ENCODE measurements around the gene AARSD1.
A peak's percentile ranks its signal among the peaks of the same experiment; 100 is the strongest.
"Not testable (repeated sequence)": the region's sequence is repeated elsewhere in the genome, so short reads cannot be mapped to it uniquely, and the experiment has no call there.

Gene AARSD1

DNA sequence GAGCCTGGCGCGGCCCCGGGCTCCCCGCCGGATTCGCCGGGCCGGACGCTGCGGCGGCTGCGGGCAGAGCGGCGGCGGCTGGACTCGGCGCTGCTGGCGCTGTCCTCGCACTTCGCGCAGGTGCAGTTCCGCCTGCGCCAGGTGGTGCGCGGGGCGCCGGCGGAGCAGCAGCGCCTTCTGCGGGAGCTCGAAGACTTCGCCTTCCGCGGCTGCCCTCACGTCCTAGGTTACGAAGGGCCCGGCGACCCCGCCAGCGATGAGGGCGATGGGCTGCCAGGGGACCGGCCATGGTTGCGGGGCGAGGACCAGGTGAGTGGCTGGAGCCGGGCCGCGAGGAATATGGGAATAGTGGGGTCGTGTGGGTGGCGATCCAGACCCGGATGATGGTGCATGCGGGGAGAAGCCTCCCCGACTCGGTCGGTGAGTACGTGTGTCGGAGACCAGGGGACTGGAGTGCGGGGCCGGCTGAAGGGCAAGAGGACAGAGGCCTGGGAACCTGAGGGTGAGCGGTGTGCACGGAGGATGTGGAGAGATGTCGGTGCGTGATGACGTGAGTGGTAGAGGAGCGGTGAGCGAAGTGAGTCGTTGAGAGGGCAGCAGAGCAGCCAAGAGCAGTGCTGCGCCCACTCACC, 16.6 kb upstream of the AARSD1 start:
- peak; percentile 70 for DNase-seq (ENCODE audit: low spot score)

DNA sequence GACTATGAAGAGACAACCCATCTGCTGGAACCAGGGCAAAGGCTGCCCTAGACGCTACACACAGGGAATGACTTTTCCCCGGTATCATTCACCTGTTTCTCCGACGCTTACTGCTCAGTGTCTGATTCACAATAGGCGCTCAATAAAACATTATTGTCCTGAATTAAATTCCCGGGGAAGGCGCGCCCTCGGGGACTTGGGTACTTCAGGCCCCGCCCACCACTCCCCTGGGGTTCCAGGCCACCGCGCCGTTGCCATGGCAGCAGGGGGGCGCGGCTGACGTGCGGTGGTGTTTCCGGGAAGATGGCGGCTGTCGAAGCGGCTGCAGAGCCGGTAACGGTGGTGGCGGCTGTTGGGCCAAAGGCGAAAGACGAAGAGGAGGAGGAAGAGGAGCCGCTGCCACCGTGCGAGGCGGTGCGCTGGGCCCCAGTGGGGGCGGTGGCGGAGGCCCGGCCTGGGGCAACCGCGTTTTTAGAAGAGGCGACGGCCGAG, 16.1 kb upstream of the AARSD1 start, which contains the start of gene RUNDC1:
TSS of gene RUNDC1 (plus strand) at position 292 of the 492 bp plus-strand sequence. CDS start at position 304, 12 bp downstream.
- peak; percentile 95 for DNase-seq (ENCODE audit: low spot score)

DNA sequence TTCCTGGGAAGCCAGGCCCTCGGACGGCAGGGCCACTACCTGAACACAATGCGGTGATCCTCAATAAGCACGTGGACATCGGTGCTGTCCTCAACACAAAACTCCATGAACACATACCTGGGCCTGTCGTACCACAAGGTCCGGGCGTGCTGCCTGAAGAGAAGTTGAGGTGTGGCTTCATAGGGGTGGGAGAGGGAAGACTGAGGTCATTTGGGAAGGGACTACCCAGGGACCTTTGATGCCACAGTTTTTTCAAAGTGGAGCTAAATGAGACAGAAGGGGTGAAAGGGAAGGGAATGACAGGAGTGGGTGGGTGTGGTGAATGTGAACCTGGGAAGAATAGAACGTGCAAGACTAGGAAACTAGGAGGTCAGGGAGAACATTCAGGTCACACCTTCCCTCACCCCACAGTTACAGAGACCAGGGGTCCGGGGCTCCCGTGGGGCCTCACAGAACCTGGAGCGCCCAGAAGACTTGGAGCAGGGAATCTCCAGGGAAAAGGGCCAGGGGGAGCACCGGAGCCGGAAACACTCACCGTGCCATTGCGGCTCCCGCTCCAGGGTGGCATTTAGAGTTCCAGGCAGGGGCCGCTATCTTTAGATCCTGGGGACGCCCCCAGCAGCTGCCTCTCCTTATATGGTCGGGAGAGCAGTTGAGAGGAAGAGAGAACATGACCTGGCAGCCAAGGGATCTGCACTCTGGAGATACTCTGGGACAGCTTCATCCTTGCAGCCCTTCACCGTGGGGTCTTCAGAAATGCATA, 15.4 kb upstream of the AARSD1 start, which contains the start of gene PTGES3L:
TSS of gene PTGES3L (minus strand) at position 570 of the 763 bp plus-strand sequence. CDS start at position 543, 27 bp downstream.
- peak; percentile 33 for DNase-seq (ENCODE audit: low spot score)

DNA sequence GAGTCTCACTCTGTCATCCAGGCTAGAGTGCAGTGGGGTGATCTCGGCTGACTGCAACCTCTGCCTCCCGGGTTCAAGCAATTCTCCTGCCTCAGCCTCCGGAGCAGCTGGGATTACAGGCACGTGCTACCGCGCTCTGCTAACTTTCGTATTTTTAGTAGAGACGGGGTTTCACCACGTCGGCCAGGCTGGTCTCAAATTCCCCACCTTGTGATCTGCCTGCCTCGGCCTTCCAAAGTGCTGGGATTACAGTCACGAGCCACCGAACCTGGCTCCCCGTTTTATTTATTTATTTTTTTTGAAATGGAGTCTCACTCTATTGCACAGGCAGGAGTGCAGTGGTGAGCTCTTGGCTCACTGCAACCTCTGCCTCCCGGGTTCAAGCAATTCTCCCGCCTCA, 11.4 kb upstream of the AARSD1 start:
- not testable (repeated sequence) for DNase-seq (ENCODE audit: low spot score)

DNA sequence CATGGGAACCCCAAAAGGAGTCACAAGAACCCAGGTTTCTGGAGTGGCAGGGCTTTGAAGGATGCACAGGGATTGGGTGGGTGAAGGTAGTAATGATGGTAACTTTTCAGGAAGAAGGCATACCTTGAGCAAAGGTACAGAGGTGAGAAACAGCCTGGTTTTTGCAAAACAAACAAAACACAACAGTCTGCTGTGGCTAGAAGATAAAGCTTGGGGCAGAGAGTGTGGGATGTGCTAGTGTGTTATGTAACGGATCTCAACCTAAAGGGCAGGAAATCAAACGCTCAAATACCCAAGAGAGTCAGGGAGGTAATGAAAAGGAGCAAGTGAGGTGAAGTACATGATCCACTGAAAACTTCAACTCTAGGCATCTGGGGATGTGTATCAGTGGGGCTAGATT, 11.0 kb upstream of the AARSD1 start:
- DNase-seq (ENCODE audit: low spot score) = no peak

DNA sequence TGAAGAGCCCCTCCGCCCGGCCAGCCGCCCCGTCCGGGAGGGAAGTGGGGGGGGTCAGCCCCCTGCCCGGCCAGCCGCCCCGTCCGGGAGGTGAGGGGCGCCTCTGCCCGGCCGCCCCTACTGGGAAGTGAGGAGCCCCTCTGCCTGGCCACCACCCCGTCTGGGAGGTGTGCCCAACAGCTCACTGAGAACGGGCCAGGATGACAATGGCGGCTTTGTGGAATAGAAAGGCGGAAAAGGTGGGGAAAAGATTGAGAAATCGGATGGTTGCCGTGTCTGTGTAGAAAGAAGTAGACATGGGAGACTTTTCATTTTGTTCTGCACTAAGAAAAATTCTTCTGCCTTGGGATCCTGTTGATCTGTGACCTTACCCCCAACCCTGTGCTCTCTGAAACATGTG, 9.1 kb upstream of the AARSD1 start:
- DNase-seq (ENCODE audit: low spot score) = not testable (repeated sequence)

DNA sequence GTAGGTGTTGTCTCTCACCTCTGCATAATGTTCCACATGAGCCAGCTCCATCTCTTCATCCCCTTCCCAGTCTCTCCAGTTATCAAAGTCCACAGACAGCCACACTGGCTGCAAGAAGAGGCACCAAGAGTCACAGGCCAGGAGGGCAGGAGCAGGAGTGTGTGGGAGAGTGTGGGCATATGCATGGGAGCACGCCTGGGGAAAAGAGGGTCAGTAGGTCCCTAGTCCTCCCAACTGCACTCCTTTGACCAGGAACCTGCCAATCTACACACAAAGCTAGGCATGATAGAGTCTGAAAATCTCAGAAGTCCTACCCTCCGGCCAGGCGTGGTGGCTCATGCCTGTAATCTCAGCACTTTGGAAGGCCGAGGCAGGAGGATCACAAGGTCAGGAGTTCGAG, 7.3 kb upstream of the AARSD1 start:
- no peak for DNase-seq (ENCODE audit: low spot score)

DNA sequence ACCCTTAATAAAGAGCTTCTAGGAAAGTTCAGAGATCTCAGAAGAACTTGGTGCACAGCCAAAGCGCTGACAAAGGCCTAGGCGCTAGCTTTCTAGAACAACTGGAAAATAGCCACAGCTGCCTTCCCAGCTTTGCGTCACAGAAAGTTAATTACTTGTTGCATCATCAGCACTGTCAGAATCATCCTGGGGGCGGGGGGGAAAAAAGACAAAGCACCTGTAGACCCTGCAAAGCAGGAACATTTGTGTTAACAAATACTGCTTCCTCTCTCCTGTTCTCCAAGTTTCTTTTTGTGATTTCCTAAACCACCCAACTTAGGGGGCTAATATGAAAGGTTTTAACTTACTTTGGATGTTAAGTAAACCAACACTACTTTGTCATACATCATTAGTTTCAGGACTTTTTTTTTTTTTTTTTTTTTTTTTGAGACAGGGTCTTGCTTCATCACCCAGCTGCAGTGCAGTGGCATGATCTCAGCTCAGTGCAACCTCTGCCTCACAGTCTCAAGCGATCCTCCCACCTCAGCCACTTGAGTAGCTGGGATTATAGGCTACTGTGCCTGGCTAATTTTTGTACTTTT, 4.8 kb upstream of the AARSD1 start:
- no peak for DNase-seq (ENCODE audit: low spot score)

DNA sequence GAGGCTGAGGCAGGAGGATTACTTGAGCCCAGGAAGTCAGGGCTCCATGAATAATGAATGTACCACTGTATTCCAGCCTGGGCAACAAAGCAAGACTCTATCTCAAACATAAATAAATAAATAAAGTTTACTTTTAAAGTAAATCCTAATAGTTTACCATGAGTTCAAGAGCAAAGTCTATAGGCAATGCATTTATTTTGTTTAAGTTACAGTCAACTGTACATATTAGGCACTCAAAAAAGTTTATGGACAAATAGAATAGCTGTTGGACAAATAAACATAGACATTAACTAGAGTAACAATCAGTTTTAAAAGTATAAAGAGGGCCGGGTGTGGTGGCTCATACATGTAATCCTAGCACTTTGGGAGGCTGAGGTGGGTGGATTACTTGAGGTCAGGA, 3.7 kb upstream of the AARSD1 start:
- DNase-seq (ENCODE audit: low spot score) = no peak

DNA sequence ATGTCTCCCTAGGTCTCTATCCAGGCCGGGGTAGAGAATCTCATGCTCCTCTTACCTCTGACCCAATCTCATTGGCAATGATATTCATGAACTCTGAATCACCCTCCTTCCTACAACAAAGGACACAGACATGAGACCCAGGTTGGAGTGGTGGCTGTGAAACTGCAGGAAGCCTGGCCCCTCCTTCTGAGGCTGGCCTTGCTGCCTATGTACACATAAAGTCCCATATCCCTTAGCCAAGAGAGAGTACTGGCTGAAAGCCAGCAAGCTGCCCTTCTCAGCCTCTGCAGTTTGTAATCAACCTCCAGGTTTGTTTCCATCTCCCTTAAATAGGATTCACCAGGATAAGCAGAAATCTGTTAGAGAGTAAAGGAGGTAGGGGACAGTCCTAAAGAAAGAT, 10.6 kb downstream of the AARSD1 start:
- DNase-seq (ENCODE audit: low spot score) = no peak

DNA sequence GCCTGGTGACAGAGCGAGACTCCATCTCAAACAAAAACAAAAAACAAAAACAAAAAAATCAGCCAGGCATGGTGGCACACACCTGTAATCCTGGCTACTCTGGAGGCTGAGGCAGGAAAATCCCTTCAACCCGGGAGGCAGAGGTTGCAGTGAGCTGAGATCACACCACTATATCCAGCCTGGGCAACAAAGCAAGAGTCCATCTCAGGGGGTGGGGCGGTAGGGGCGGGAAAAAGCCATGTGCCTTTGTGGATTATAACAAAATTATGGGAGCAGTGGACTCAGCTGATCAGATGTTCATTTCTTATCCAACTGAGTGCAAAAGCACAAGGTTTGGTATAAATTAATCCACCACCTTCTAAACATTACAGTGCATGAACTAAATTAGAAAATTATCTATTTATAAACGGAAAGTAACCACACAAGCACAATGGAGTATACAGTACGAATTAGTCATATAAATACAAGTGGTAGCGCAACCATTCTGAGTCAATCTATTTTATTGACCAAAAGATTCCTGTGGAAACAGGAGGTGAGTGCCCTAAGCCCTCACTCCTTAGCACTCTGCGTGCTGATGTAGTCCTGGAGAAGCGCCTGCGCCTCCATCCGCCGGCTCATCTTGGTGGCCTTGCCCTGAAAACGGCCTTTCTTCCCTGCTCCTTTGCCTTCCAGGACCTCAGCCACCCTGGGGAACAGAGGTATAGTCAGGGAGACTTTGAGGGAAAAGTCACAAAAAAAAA, 14.0 kb downstream of the AARSD1 start:
- DNase-seq (ENCODE audit: low spot score) = no peak

DNA sequence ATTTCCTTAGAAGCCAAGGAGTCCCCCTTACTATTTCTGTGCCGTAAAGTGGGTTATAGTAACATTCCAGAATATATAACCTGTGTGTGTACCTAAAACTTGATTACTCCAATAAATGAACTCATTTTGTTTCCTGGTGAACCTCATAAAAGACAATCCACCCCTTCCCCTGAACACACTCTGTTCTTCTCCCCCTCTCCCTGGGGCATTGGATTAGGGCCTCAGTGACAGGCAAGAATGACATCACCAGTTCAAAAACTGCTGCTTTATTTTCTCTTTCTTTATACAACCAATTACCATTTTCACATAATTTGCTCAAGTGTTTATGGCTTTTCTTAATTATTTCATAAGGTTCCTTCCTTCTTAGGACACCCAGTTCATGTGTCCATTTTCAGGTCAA, 17.4 kb downstream of the AARSD1 start:
- DNase-seq (ENCODE audit: low spot score) = no peak

DNA sequence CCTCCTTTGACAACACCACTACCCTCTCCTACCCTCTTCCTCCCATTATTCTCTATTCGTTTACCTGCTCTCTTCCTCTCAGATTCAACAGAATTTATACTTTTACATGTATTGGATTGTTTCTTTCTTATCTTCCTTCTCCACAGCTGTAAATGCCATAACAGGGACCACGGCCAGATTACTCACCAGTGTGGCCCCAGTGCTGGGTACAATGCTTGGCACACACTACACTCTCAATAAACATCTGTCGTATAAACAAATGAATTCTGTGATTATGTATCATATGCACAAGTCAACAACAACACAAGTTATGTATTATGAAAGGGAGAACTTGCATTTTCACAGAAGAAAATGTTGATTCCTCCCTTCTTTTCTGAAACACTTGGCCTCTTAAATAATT, 20.0 kb downstream of the AARSD1 start:
- no peak for DNase-seq (ENCODE audit: low spot score)

DNA sequence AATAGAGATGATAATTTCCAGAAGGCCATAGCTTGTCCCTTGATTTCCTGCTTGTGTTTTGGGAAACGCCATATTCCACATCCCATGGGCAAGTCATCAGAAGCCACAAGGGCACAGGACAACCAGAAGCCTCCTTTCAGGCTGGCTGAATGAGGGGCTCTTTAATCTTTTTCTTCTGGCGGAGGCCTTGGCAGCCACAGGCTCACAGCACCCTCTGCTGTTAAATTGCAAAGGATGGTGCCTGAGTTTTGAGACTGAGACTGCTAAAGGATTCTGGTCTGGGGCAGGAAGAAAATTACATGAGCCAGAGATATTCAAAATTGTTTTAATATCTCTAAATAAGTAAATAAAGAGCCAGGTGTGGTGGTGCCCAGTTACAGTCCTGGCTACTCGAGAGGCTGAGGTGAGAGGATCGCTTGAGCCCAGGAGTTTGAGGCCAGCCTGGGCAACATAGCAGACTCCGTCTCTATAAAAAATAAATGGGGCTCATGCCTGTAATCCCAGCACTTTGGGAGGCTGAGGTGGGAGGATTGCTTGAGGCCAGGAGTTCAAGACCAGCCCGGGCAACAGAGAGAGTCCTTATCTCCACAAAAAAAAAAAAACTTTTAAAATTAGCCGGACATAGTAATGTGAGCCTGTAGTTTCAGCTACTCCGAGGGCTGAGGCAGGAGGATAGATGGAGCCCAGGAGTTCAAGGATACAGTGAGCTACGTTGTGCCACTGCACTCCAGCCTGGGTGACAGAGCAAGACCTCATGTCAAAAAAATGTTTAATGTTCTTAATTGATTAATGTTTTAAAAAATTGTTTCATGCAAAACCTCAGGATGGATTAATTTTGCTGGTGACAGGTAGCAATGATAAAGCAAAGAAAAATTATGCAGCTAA, 26.3 kb downstream of the AARSD1 start:
- peak; percentile 71 for DNase-seq (ENCODE audit: low spot score)

DNA sequence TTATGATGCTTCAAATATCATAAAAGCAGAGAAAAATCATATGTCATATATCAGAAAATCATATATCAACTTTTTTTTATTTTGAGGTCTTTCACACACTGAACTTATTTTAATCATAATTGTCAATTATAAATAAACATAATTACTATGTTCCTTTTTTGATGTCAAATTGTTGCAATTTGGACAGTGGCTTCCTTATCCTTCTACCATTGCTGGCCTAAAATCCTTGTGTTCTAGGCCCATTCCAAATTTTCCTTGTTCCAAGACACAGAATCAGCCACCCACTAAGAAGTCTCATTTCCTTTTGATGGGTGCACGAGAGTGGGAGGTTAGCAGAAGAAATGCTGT, 34.8 kb downstream of the AARSD1 start:
- DNase-seq (ENCODE audit: low spot score) = no peak

DNA sequence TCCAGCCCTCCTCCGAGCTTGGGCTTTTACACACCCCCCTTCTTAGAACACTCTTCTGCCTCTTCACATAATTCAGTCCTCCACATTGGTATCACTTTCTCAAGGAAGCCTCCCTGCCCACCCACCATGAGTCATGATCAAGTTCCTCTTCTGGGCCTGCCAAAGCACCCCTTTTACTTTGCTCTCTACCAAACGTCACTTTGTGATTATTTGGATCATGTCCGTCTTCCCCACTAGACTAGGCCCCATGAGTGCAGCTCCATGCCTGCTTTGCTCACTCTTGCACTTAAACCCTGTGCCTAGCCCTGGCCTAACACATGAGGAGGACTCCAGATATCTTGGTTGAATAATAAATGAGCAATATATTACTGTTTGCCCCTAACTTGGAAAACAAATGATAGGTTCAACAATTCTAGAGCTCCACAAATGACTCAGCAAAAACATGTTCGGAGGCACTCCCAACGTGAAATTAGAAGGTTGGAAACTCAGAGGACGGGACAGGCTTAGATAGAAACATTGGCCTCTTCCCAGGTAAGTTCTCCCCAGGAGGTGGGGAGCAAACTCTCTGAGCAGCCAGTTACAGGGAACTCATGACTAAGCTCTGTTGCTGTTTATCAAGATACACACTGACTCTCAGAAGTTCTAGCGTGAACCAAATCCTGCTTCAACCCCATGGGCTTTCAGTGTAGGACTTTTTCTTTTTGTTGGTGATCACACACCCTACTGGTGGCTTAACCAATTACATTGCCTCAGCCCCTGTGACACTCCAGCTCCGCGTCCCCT, 35.3 kb downstream of the AARSD1 start:
- peak; percentile 55 for DNase-seq (ENCODE audit: low spot score)

DNA sequence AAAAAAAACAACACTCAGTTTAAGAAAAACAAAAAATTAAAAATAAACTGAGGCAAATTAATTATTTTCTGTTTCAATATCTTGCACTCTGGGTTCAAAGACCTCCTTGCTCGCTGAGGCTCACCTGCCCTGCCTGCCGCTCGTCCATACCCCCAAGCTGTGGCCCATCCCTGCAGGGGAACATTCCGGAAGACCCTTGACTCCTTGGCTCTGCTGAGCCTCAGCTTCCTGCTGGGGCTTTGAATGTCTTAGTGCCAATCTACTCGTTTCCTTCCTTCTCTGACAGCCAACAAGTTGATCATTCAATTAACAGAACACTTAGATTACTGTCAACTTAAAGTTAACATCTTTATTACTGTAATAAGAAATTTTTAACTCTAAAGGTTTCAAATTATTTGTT, 39.4 kb downstream of the AARSD1 start:
- no peak for DNase-seq (ENCODE audit: low spot score)

DNA sequence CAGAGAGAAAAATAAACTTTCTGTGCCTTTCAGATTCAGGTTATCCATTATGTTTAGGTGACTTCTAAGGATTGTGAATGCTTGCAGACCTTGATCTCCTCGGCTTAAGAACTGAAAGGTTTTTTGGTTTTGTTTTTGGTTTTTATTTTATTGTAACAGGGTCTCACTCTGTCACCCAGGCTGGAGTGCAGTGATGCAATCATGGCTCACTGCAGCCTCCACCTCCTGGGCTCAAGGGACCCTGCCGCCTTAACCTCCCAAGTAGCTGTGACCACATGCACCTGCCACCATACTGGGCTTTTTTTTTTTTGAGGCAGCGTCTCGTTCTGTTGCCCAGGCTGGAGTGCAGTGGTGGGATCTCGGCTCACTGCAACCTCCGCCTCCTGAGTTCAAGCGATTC, 40.8 kb downstream of the AARSD1 start:
- not testable (repeated sequence) for DNase-seq (ENCODE audit: low spot score)

DNA sequence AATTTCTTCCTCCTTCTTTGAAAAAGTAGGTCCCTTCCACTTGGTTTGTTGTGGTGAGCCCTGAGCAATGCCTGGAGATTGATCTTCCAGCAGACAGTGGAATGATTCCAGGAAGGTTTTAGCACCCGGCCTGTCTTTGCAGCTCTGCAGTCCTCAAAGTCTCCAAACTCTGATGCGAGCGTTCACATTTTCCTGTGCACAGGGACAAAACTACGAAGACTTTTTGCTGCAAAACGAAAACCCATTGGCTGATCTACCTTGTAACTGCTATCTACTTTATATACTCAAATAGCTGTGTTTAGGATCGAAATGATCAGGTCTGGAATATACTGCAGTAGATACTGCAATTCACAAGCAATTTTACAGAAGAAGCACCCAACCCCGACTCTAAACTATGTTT, 42.0 kb downstream of the AARSD1 start:
- DNase-seq (ENCODE audit: low spot score) = no peak

DNA sequence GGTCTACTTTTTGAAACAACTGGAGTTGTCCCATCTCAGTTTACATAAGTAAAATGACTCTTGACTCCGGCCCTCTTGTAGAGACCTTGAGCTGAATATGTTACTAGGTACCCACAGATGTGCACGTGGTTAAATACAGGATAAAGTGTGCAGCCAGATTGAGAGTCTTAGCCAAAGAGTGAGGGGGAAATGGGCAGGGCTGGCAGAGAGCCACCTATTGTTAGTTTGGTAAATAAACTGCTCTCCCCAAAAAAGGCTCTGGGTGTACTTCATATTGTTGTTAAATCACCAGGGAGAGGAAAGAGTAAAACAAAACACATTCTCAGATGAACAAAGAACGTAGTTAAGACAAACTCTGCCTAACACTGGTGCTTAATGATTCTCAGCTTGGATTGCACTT, 43.3 kb downstream of the AARSD1 start:
- no peak for DNase-seq (ENCODE audit: low spot score)

Measured in Ammon's horn (tissue), 1 donor.